Panc1 (cell line): ENCODE data around the gene SLC22A12. TPM values are rescaled to one million over a fixed set of nuclear protein-coding genes. Genes with fewer than 3 reads are reported as not detected.
A peak's percentile ranks its signal among the peaks of the same experiment; 100 is the strongest.

Experiments
- ATAC-seq: fragments of 200-7000 bp; cut with Tn5 transposase; 2 replicates; pipeline ENCODE4 v1.9.1; 2020; ENCODE audit warnings: mild to moderate bottlenecking, moderate library complexity
- BruUV-seq: library from RNA; stranded (reverse); fragments of 400-500 nt; replicated peaks from 2 replicates; lab custom pipeline; 2021; lab: Mats Ljungman, UMichigan
- CTCF ChIA-PET: fragments of 300-600 bp; sonication (Branson Sonifier 250); formaldehyde crosslinking; loops from one replicate; lab custom pipeline; 2022; ENCODE audit warnings: antibody characterized with exemption; lab: Charles Lee
- POLR2A ChIA-PET: fragments of 300-600 bp; sonication (Branson Sonifier 250); formaldehyde crosslinking; loops from one replicate; lab custom pipeline; 2022; ENCODE audit warnings: antibody characterized with exemption; lab: Charles Lee
- DNase-seq: peaks from one replicate; pipeline ENCODE4 v3.0.0-alpha.2; 2010; ENCODE audit warnings: low read depth, low spot score
- H3K27ac ChIP-seq: 2 replicates; pipeline ENCODE4 v1.5.1; 2011; ENCODE audit warnings: mild to moderate bottlenecking, low read length, inconsistent platforms
- H3K27me3 ChIP-seq: fragments of 200-500 bp; sonication (Bioruptor generic); 2 replicates; pipeline ENCODE4 v1.6.0; 2014; ENCODE audit warnings: low read length, inconsistent platforms; ENCODE audit not compliant: control insufficient read depth, insufficient read depth
- H3K36me3 ChIP-seq: fragments of 200-500 bp; sonication (Bioruptor generic); 2 replicates; pipeline ENCODE4 v1.5.1; 2014; ENCODE audit warnings: inconsistent platforms, mild to moderate bottlenecking, low read length, moderate library complexity; ENCODE audit not compliant: control insufficient read depth, insufficient read depth
- H3K4me1 ChIP-seq: 2 replicates; pipeline ENCODE4 v1.5.1; 2011; ENCODE audit warnings: inconsistent platforms, mild to moderate bottlenecking, low read length, moderate library complexity; ENCODE audit not compliant: control insufficient read depth, insufficient read depth
- H3K4me3 ChIP-seq, 2 experiments: 2 replicates each; pipeline ENCODE4 v1.5.1; 2011 to 2012; ENCODE audit warnings: low read depth in 2 of 2, low read length in 2 of 2, mild to moderate bottlenecking in 2 of 2, inconsistent platforms in 1 of 2, moderate library complexity in 1 of 2
- H3K9me3 ChIP-seq: fragments of 200-500 bp; sonication (Bioruptor generic); 2 replicates; pipeline ENCODE4 v1.5.1; 2014; ENCODE audit warnings: low read depth, mild to moderate bottlenecking, inconsistent platforms, low read length, moderate library complexity; ENCODE audit not compliant: control insufficient read depth, insufficient read depth
- POLR2AphosphoS5 ChIP-seq: IDR thresholded peaks from 2 replicates; pipeline ENCODE4 v1.6.1; 2012; ENCODE audit warnings: mild to moderate bottlenecking, low read depth, low read length, moderate library complexity
- REST ChIP-seq, 2 experiments: IDR thresholded peaks; 2 replicates each; pipeline ENCODE4 v1.6.1; 2011 to 2012; ENCODE audit warnings: low read depth in 2 of 2, control low read depth in 1 of 2, low read length in 1 of 2, mild to moderate bottlenecking in 1 of 2, moderate library complexity in 1 of 2; ENCODE audit not compliant: insufficient read depth in 1 of 2
- SIN3A ChIP-seq: IDR thresholded peaks from 2 replicates; pipeline ENCODE4 v1.6.1; 2012; ENCODE audit warnings: low read depth, mild to moderate bottlenecking, low read length, moderate library complexity, borderline replicate concordance; ENCODE audit not compliant: insufficient read depth
- TCF7L2 ChIP-seq: IDR thresholded peaks from 2 replicates; pipeline ENCODE4 v1.6.1; 2011; ENCODE audit warnings: mild to moderate bottlenecking, low read depth, low read length, inconsistent platforms
- in situ Hi-C: cut with HindIII; loops from 2 replicates; pipeline ENCODE4 v1.10.0; 2016; ENCODE audit warnings: low sequenced_read_pairs, low pct_unique_long_range_greater_than_20kb
- intact Hi-C: fragments of 100-400 bp; cut with micrococcal nuclease; formaldehyde crosslinking; loops from one replicate; pipeline ENCODE4 v1.10.0; 2022; ENCODE audit not compliant: unreplicated experiment
- total RNA-seq: library from RNA; stranded (reverse); gene quantifications from one replicate; pipeline ENCODE4 v1.2.1, GENCODE V29; 2021; ENCODE audit not compliant: unreplicated experiment
- TF ChIP-seq, protein P1 (sequence below): fragments of 450-650 bp; IDR thresholded peaks from 2 replicates; pipeline ENCODE4 v1.5.1; 2017; ENCODE audit warnings: mild to moderate bottlenecking

Gene SLC22A12
- total RNA-seq, 1 experiment from 2014 or later = not detected

DNA sequence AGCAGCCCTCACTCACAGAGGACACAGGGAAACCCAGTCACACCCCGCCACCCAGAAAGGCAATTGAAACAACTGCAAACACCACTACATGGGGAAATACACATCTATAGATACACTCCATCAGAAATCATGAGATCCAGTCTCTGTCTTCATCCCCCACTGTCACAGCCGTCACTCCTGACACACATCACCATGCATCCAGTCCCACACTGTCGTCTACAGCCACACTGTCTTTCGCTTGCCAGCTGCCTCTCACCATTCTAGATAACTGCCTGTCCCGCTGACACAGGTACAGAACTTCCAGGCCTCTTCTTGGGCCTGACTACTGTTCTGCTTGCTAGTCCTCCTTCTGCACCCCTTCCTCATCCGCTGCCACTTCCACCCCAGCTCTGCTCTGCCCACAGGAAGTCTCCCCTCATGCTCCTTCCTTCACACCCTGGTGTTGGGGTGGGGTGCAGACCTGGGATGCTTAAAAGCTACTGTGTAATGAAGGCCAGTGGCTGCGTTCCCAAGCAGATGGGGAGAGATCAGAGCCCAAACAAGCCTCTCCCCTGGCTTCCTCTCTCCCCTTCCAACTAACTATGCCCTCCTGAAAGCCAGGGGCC is 42.6 kb downstream of the SLC22A12 start:
- POLR2A ChIA-PET = no interaction called here
- in situ Hi-C loops = no loop called here
- H3K9me3 ChIP-seq = no peaks in the 10 kb centered on the region
- H3K4me3 ChIP-seq = no peak overlapping the region
- ATAC-seq (no peak), DNase-seq (no peak)
- intact Hi-C loops = no loop called here
- no peaks in the 10 kb centered on the region for H3K27me3 ChIP-seq
- H3K27ac ChIP-seq = no peak overlapping the region
- no peaks in the 10 kb centered on the region for H3K4me1 ChIP-seq
- CTCF ChIA-PET = interaction anchor here (0.8 kb wide), 1 partner anchor 277 kb away, joined by 3 read pairs; no protein-coding TSS in a partner anchor
- H3K36me3 ChIP-seq = no peaks in the 10 kb centered on the region
- TF ChIP-seq POLR2AphosphoS5 = no peak
- TF ChIP-seq TCF7L2 = no peak
- no peak for TF ChIP-seq REST (IDR thresholded peaks at IDR 0.05; ENCODE audit: insufficient read depth in 1 of 2, low read depth in 2 of 2, low read length in 1 of 2)
- no peak for TF ChIP-seq SIN3A
- TF ChIP-seq, protein P1, sequence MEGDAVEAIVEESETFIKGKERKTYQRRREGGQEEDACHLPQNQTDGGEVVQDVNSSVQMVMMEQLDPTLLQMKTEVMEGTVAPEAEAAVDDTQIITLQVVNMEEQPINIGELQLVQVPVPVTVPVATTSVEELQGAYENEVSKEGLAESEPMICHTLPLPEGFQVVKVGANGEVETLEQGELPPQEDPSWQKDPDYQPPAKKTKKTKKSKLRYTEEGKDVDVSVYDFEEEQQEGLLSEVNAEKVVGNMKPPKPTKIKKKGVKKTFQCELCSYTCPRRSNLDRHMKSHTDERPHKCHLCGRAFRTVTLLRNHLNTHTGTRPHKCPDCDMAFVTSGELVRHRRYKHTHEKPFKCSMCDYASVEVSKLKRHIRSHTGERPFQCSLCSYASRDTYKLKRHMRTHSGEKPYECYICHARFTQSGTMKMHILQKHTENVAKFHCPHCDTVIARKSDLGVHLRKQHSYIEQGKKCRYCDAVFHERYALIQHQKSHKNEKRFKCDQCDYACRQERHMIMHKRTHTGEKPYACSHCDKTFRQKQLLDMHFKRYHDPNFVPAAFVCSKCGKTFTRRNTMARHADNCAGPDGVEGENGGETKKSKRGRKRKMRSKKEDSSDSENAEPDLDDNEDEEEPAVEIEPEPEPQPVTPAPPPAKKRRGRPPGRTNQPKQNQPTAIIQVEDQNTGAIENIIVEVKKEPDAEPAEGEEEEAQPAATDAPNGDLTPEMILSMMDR = no peak
- no TSS peak for BruUV-seq

DNA sequence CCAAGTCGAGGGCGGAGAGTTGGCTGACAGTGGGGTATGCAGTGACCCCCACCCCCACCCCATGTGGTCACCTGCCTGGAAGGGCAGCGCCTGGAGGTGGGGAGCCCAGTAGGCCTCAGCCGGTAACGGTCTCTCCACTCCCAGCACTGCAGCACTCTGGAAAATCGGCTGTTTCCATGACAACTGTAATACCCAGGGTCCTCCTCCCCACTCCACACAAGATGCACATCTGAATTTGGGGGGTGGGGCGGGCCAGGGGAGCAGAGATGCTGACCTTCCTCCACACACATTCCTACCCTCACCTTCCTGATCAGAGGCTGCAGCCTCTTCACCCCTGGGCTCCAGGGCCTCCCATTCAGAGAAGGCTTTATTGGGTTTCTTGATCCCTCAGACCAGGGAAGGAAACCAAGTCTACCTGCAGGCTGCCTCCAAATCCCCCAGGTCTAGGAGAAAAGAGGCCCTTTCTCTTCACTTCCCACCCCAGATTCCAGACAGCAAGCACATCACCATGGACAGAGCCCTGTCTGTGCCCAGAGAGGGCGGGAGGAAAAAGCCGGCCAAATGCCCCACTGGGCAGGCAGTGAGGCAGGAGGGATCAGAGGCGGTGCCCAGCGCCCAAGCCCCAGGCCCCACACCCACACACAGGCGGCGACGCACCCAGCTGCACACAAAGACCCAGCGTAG is 46.5 kb downstream of the SLC22A12 start:
- no peak for DNase-seq
- H3K27me3 ChIP-seq = peaks cover 15% of the 10 kb centered on the region; the same call in 1 of the 2 replicates
- no peak overlapping the region for H3K27ac ChIP-seq
- H3K9me3 ChIP-seq = no peaks in the 10 kb centered on the region
- no peak overlapping the region for H3K4me3 ChIP-seq
- in situ Hi-C loops (no loop called here), intact Hi-C loops (no loop called here)
- CTCF ChIA-PET = no interaction called here
- ATAC-seq = no peak
- TF ChIP-seq REST (IDR thresholded peaks at IDR 0.05; ENCODE audit: insufficient read depth in 1 of 2, low read depth in 2 of 2, low read length in 1 of 2) (peak; percentile 64 to 75), TCF7L2 (no peak)
- no peaks in the 10 kb centered on the region for H3K4me1 ChIP-seq
- POLR2A ChIA-PET = no interaction called here
- no peaks in the 10 kb centered on the region for H3K36me3 ChIP-seq
- BruUV-seq = no TSS peak
